Glomerular endothelial cell (primary cell): ENCODE results near the gene NHSL1. TPM values are rescaled to one million over a fixed set of nuclear protein-coding genes. Genes with fewer than 3 reads are reported as not detected.
A peak's percentile ranks its signal among the peaks of the same experiment; 100 is the strongest.
"Not testable (repeated sequence)": the region's sequence is repeated elsewhere in the genome, so short reads cannot be mapped to it uniquely, and the experiment has no call there.

ENCODE experiments used
- DNase-seq: peaks from one replicate; pipeline ENCODE4 v3.0.0-alpha.2; 2011; ENCODE audit warnings: low read depth, low spot score; ENCODE audit errors: extremely low read depth
- total RNA-seq: library from RNA; depleted of rRNA; stranded (reverse); fragments of >200 nt; gene quantifications from 2 replicates; pipeline ENCODE4 v1.2.3, GENCODE V29; 2015

NHSL1 gene
- total RNA-seq, 1 donor from 2014 or later: 78.2 TPM

DNA sequence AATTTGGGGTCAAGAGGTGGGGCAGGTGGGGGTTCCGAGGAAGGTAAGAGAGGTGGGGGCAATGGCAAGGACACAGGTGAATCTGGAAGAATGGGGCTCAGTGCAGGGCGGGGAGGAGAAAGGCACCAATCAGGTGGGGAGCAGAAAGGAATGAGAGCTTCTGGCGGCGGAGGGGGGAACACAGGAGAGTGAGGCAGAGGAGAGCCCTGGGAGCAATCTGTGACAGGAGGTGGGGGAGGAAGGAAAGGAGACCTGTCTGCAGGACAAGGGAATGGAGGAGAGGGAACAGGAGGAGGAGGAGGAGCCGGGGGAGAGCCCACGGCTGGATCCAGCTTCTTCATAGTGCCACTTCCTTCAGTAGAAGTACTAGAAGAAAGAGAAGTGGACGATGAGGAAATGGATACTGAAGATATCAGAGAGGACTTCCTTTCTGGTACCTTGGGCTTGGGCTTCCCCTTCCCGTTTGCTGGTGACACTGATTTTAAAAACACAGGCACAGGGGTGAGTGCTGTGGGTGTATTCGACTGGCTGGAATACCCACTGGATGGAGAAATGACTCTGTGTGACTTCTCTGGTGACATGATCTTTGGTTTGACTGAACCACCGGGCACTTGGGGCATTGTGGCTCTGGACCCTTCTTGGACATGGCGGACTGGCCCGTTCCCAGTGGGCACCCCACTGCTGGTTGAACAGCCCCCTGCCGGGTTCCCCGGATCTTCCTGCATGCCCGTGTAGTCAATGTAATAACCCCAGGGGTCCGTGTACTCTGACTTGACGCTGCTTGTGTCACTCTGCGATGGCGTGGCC is 67.8 kb downstream of the NHSL1 start:
- DNase-seq: no peak

DNA sequence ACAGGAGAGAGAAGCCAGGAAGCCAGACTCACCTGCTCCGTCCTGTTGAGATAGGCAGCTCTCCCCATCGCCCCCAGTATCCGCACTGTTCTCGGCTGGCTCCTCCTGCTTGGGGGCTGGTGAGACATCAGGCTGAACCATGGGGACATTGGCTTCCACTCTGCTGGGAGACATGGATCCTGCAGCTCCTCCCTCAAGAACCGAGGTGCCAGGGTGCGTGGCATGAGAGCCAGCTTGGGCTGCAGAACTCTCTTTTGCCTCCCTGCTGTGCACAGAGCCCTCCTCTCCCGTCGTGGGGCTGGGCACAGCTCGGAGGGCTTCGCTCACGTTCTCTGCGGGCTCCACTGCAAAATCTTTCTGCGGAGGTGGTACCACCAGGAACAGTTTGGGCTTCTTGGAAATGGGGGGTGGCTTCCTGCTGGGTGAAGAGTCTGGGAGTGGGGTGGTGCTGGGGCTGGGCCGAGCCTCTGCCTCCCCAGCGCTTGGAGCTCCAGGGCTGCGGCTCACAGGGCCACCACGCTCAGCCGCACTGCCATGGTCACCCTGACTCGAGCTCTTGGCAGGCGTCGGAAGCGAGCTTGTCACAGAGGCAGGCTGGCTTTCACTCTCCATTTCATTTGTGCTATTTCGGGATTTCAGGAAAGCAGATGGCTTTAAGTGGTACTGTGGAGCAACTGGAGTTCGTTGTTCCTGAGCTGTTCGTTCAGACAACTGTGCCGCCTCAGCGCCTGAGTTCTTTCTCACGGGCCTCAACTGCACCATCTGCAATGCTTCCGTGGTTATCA is 68.7 kb downstream of the NHSL1 start:
- no peak for DNase-seq

- no peak for DNase-seq
Observed at GRCh38 chr6:138429761-138430160, 69.5 kb downstream of the NHSL1 start.

- peak; percentile 27 for DNase-seq
Observed at GRCh38 chr6:138428944-138429598, 70.2 kb downstream of the NHSL1 start.

- DNase-seq: no peak
Observed at GRCh38 chr6:138427701-138428100, 71.6 kb downstream of the NHSL1 start.

DNA sequence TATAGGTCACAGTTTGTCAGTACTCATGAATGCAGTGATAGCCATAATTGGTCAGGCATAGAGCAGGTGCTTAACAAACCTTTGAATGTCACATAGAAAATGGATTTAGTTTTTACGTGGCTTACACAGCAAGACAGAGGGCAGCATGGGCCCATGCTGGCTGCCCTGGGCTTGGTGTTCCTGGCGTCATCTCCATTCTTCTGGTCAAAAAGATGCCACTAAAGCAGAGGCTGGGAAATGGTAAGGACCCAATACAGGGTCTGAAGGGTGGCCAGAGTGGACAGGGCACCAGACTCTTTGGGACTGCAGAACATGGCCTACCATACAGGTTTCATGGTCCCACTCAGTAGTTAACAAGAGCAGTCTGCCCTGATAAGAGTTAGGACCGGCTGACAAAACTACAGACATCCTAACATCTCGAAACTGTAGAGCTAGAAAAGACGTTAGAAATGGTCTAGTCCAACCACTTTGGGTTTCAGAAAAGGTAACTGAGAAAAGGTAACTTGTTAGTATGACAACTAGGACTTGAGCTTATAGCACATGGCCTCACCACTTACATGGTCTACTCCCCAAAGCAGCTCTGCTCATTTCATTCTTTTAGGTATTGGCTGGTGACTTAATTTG is 72.7 kb downstream of the NHSL1 start:
- DNase-seq: no peak

DNA sequence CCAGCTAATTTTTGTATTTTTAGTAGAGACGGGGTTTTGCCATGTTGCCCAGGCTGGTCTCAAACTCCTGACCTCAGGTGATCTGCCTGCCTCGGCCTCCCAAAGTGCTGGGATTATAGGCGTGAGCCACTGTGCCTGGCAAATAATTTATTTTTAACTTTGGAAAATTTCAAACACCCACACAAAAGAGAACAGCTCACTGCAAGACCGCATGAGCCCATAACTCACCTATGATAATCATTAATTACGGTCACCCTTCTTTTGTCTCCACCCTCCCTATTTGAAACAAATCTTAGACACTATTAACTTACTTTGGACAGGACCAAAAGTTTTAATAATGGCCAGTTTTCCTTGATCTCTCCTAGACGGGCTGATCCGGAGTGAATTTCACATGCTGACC is 74.0 kb downstream of the NHSL1 start:
- DNase-seq: not testable (repeated sequence)

- no peak for DNase-seq
Observed at GRCh38 chr6:138424004-138424904, 75.0 kb downstream of the NHSL1 start.

DNA sequence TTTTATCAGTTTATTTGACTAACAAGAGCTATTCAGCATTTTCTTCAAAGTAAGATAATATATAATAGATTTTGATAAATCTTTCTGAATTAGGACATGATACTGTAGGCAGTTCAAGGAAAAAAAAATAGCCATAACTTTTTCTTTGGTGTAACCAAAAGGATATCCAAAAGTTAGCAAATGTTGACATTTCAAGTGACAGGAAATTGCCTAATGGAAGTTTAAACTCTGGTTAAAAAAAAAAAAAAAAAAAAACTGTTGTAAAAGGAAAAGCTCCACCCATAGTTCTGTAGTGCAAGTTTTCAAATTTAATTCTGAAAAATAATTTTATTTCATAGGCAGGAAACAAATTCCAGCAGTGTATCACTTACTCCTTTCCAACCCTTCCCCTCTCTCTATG is 76.4 kb downstream of the NHSL1 start:
- DNase-seq: no peak

GRCh38 chr6:138421608-138422007 is 77.7 kb downstream of the NHSL1 start:
- no peak for DNase-seq

DNA sequence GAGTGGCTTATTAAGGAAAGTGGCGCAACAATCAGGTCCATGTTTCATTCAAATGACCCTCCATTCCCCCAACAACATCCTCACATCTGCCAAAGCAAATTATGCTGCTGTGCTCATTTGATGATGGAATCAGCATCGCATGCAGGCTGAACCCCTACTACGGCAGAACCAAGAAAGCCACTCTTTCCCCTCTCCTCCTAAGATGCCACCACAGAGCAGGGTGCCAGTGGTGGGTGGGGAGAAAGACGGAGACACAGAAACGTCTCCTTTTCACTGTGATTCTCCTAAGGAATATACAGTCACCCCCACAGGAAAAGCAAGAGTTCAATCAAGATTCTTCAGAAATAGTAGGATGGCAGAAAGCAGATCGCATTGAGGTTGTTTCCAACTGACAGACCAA is 78.2 kb downstream of the NHSL1 start:
- no peak for DNase-seq

- no peak for DNase-seq
Observed at GRCh38 chr6:138420356-138420755, 78.9 kb downstream of the NHSL1 start.

DNA sequence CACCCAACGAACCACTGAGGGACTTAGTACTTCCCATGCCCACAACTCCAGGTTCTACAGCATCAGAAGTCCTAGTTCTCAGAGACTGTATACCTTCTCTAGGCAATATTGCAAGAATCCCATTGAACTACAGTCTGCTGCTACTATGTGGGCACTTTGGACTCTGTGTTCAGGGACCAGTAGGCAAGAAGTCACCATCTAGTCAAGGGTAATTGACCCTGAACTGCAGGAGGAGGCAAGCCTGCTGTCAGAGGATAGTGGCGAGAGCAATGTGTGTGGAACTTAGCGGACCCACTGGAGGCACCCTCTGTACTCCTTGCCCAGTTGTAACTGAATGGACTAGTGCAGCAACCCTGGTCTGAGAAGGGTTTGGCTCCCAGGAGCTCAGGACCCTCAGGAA is 79.5 kb downstream of the NHSL1 start:
- no peak for DNase-seq

- DNase-seq: no peak
Observed at GRCh38 chr6:138418118-138418742, 81.1 kb downstream of the NHSL1 start.

GRCh38 chr6:138417493-138418117 is 81.7 kb downstream of the NHSL1 start:
- DNase-seq: no peak

DNA sequence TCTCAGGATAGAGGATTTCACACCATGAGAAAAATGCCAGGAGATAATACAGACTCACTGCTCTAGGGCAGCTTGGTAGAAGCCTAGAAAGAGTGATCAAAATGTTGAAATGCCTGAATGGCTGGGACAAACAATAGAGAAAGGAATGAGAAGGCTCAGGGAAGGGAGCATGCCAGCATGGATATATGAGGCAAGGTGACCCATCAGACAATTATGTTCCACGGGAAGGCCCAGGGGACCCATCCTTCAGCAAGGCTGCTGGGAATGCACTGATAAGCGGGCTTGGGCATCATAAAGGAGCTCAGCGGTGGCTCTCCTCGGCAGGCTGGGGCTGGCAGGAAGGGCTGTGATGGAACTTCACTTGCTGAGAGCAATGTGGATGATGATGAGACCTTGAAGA is 83.1 kb downstream of the NHSL1 start:
- no peak for DNase-seq

GRCh38 chr6:138415125-138415524 is 84.2 kb downstream of the NHSL1 start:
- DNase-seq: no peak

DNA sequence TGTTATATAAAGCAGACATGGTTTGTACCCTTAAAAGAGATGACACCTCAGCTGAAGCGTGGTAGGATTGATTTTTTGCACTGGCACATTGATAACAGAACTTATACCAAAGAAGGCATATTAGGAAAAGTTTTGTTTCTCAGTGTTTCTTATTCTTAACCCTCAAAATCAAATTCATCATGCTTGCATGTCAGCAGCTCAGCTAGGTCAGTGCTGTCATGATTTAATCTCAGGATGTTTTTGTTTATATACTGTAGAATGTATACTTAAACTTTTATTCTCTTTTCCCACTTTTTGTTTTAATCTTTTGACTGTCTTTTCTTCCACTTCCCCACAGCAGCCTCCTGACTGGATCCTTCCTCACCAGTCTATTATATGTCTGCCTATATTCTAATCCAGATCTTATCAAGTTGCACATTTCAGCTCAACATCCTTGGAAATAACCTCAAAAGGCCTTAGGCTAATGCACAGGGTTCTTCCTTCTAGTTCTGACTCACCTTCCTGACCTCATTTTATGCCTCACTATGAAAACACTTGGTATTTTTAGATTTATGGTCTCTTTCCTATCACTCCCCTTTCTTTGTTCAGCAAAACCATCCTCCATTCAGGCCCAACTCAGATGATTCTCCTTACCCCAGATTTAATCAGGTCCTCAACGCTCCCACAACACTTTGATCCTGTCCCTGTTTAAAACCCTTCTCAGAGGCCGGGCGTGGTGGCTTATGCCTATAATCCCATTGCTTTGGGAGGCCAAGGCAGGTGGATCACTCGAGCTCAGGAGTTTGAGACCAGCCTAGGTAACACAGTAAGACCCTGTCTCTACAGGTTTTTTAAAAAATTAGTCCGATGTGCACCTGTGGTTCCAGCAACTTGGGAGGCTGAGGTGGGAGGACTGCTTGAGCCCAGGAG is 88.1 kb downstream of the NHSL1 start:
- peak; percentile 75 for DNase-seq
